Endodermal cell (in vitro differentiated cells): ENCODE measurements around the gene SRMS. TPM values are rescaled to one million over a fixed set of nuclear protein-coding genes. Genes with fewer than 3 reads are reported as not detected.

Experiments
- DNase-seq: peaks from one replicate; pipeline ENCODE4 v3.0.0-alpha.2; 2017
- H3K27ac ChIP-seq: 2 replicates; pipeline ENCODE4 v1.5.1; 2013; ENCODE audit warnings: mild to moderate bottlenecking, low read depth, low read length, moderate library complexity
- H3K27me3 ChIP-seq: 2 replicates; pipeline ENCODE4 v1.6.1; 2013; ENCODE audit warnings: mild to moderate bottlenecking, low read length, moderate library complexity; ENCODE audit not compliant: insufficient read depth, control insufficient read depth, poor library complexity, severe bottlenecking
- H3K36me3 ChIP-seq: 2 replicates; pipeline ENCODE4 v1.7.0; 2013; ENCODE audit warnings: mild to moderate bottlenecking, low read length, moderate library complexity; ENCODE audit not compliant: control insufficient read depth, insufficient read depth
- H3K4me1 ChIP-seq: one replicate; pipeline ENCODE4 v1.7.0; 2013; ENCODE audit warnings: low read length; ENCODE audit not compliant: control insufficient read depth, insufficient read depth
- H3K4me3 ChIP-seq: 2 replicates; pipeline ENCODE4 v1.5.1; 2013; ENCODE audit warnings: mild to moderate bottlenecking, low read length, moderate library complexity
- H3K9ac ChIP-seq: 2 replicates; pipeline ENCODE4 v1.6.1; 2013; ENCODE audit warnings: mild to moderate bottlenecking, low read length, moderate library complexity; ENCODE audit not compliant: poor library complexity, severe bottlenecking; ENCODE audit errors: extremely low read depth
- H3K9me3 ChIP-seq: 2 replicates; pipeline ENCODE4 v1.6.1; 2013; ENCODE audit warnings: mild to moderate bottlenecking, low read length, moderate library complexity; ENCODE audit not compliant: control insufficient read depth
- H3K27ac Mint-ChIP-seq: 2 replicates; pipeline ENCODE4 v1.8.0; 2020; ENCODE audit warnings: mixed read lengths
- H3K27me3 Mint-ChIP-seq: 2 replicates; pipeline ENCODE4 v1.8.0; 2021; ENCODE audit warnings: mild to moderate bottlenecking, mixed read lengths; ENCODE audit not compliant: insufficient read depth
- H3K36me3 Mint-ChIP-seq: 2 replicates; pipeline ENCODE4 v1.8.0; 2020; ENCODE audit warnings: low read depth, mixed read lengths
- H3K4me1 Mint-ChIP-seq: 2 replicates; pipeline ENCODE4 v1.8.0; 2020; ENCODE audit warnings: mixed read lengths
- H3K4me3 Mint-ChIP-seq: 2 replicates; pipeline ENCODE4 v1.8.0; 2020; ENCODE audit warnings: mild to moderate bottlenecking, moderate library complexity, mixed read lengths
- H3K9me3 Mint-ChIP-seq: 2 replicates; pipeline ENCODE4 v1.8.0; 2020; ENCODE audit warnings: mild to moderate bottlenecking, mixed read lengths
- WGBS, 2 experiments: methylation state at CpG; one replicate each; pipeline versions ENCODE4 v1.1.5 to v1.1.7; 2013; ENCODE audit warnings: missing lambda C conversion rate in 2 of 2, mixed read lengths in 1 of 2; ENCODE audit not compliant: insufficient coverage in 1 of 2, insufficient read length in 1 of 2; 5-methylcytosine and 5-hydroxymethylcytosine counted together
- total RNA-seq, 2 donors: library from RNA; stranded (reverse); fragmentation: NEBNext Ultra II Directional in 1 of 2; extraction: Animal tissue kit (Norgen Biotek cat#: 25700) in 1 of 2; gene quantifications; 2 replicates in 1 of 2; 3 replicates in 1 of 2; pipeline ENCODE4 v1.2.1, GENCODE V29; 2021
- TF ChIP-seq, protein P1 (sequence below): fragments of 200-600 bp; sonication (generic); conservative IDR thresholded peaks from 2 replicates; pipeline ENCODE4 v1.5.0; 2021; ENCODE audit warnings: antibody characterized with exemption, mild to moderate bottlenecking

The SRMS gene
- total RNA-seq, 2 donors from 2014 or later = not detected

DNA sequence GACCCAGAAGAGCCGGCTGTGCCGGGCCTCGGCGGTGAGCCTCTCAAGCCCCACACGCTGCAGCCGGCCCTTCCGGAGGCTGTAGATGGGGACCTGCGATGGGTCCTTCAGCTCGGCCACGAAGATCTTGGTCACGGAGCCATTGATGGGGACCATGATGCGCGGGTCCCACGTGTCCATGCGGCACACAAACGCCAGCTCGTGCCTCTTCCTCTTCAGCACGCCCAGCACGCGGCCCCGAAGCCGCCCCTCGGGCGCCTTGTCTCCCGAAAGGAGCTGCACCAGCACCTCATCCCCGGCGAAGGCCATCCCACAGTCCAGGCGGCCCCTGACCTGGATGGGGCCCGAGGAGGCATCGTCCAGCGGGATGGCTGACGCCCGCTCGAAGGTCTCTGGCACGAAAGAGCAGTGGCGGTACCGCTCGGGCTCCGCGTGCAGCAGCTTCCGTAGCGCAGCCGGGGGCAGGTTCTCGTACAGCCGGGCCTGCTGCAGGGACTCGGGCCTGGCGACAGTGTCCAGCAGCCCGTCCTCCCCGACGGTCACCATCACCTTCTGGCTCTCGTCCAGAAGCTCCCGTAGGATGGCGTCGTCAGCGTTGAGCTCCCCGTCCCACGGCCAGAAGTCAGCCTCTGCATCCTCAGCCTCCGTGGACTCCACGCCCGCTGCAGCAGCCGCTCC, 17.6 kb upstream of the SRMS start:
- H3K4me3 Mint-ChIP-seq = no peak overlapping the region
- H3K9ac ChIP-seq = no peak overlapping the region
- no peak overlapping the region for H3K27ac Mint-ChIP-seq
- TF ChIP-seq, protein P1, sequence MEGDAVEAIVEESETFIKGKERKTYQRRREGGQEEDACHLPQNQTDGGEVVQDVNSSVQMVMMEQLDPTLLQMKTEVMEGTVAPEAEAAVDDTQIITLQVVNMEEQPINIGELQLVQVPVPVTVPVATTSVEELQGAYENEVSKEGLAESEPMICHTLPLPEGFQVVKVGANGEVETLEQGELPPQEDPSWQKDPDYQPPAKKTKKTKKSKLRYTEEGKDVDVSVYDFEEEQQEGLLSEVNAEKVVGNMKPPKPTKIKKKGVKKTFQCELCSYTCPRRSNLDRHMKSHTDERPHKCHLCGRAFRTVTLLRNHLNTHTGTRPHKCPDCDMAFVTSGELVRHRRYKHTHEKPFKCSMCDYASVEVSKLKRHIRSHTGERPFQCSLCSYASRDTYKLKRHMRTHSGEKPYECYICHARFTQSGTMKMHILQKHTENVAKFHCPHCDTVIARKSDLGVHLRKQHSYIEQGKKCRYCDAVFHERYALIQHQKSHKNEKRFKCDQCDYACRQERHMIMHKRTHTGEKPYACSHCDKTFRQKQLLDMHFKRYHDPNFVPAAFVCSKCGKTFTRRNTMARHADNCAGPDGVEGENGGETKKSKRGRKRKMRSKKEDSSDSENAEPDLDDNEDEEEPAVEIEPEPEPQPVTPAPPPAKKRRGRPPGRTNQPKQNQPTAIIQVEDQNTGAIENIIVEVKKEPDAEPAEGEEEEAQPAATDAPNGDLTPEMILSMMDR = no peak
- H3K36me3 ChIP-seq = peaks cover 4% of the 10 kb centered on the region
- peaks cover 5% of the 10 kb centered on the region for H3K36me3 Mint-ChIP-seq
- no peak overlapping the region for H3K4me3 ChIP-seq
- no peaks in the 10 kb centered on the region for H3K27me3 Mint-ChIP-seq
- no peak for DNase-seq
- no peaks in the 10 kb centered on the region for H3K4me1 Mint-ChIP-seq
- WGBS, 2 experiments = 95 to 97% methylated on average over 59 to 61 of the region's 61 CpGs
- H3K4me1 ChIP-seq = no peaks in the 10 kb centered on the region
- H3K9me3 ChIP-seq = no peaks in the 10 kb centered on the region
- no peaks in the 10 kb centered on the region for H3K27me3 ChIP-seq
- H3K9me3 Mint-ChIP-seq = no peaks in the 10 kb centered on the region
- no peak overlapping the region for H3K27ac ChIP-seq

DNA sequence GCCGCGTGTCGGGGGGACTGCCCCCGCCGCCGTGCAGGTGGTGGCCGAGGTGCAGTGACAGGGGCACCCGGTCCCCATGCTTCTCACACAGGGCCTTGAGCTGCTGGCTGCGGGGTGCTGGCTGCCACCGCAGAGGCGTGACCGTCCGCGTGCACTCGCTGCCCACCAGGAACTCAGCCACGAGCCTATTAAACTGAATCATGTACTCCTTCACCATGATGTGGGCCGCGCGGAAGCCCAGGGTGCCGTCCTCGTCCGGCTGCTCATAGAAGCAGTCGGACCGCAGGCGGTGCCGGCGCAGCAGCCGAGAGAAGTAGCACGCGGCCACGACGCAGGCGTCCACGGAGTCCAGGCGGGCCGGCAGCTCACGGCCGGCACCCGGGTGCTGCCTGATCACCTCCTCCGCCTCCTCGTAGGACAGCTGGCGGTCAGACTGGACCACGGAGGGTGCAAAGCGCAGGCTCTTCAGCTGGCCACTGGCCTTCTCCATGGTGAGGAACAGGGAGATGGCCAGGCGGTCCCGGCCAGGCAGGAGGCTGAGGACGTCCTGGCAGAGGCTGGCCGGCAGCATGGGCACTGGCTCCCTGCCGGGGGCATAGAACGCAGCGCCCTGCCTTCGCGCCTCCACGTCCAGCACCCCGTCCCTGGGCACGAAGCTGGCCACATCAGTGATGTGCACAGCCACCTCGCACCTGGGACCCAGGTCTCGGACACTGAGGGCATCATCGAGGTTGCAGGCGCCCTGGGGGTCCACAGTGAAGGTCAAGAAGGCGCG, 16.7 kb upstream of the SRMS start:
- H3K4me3 Mint-ChIP-seq = no peak overlapping the region
- no peaks in the 10 kb centered on the region for H3K27me3 ChIP-seq
- H3K4me1 Mint-ChIP-seq = no peaks in the 10 kb centered on the region
- no peaks in the 10 kb centered on the region for H3K27me3 Mint-ChIP-seq
- H3K9me3 ChIP-seq = no peaks in the 10 kb centered on the region
- no peak overlapping the region for H3K4me3 ChIP-seq
- DNase-seq = no peak
- no peaks in the 10 kb centered on the region for H3K4me1 ChIP-seq
- peaks cover 6% of the 10 kb centered on the region for H3K36me3 Mint-ChIP-seq
- H3K27ac Mint-ChIP-seq = no peak overlapping the region
- H3K27ac ChIP-seq = no peak overlapping the region
- no peaks in the 10 kb centered on the region for H3K9me3 Mint-ChIP-seq
- TF ChIP-seq, protein P1 = no peak
- H3K9ac ChIP-seq = no peak overlapping the region
- peaks cover 4% of the 10 kb centered on the region for H3K36me3 ChIP-seq
- 93 to 95% methylated on average over 58 to 62 of the region's 62 CpGs for WGBS, 2 experiments

DNA sequence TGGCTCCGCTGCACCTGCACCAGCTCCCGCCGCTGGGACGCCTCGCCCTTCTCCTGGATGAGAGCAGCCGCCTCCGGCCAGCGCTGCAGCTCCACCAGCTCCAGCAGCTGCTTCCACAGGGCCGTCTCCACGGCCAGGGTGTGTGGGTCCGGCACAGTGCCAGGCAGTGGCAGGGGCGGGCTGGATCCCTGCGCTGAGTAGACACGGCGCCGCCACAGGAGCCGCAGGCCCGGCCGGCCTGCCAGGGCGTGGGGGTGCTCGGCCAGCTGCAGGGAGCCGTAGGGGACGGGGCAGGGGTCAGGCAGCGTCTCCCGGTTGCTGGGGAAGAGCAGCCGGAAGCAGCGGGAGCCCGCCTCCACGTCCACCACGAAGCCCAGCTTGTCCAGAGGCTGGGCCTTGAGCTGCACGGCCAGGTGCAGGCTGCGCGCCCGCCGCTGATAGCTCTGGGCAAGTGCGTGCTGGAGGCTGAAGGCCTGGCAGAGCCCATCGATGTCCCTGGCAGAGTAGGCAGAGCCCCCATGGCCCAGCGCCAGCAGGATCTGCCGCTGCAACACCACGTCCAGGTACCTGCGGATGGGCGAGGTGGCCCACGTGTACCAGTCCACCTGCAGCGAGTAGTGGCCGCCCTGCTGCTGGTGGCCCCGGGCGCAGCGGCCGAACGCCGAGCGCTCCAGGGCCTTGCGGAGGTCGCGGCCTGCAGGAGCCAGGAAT, 15.8 kb upstream of the SRMS start:
- Mint-ChIP-seq H3K27ac (no peak overlapping the region), H3K36me3 (peaks cover 12% of the 10 kb centered on the region), H3K4me3 (no peak overlapping the region), H3K4me1 (no peaks in the 10 kb centered on the region), H3K9me3 (no peaks in the 10 kb centered on the region), H3K27me3 (no peaks in the 10 kb centered on the region)
- Histone ChIP-seq H3K9ac (no peak overlapping the region), H3K27ac (no peak overlapping the region), H3K4me3 (no peak overlapping the region), H3K36me3 (peaks cover 7% of the 10 kb centered on the region), H3K4me1 (no peaks in the 10 kb centered on the region), H3K27me3 (no peaks in the 10 kb centered on the region), H3K9me3 (no peaks in the 10 kb centered on the region)
- TF ChIP-seq, protein P1 = no peak
- 93 to 96% methylated on average over 48 to 55 of the region's 55 CpGs for WGBS, 2 experiments
- no peak for DNase-seq
